Measurements from ENCODE around the gene METRN. TPM values are rescaled to one million over a fixed set of nuclear protein-coding genes. Genes with fewer than 3 reads are reported as not detected.

METRN gene
- total RNA-seq = 10 to 100 TPM; 10.9 to 67.3 TPM
- 10 to 100 TPM; 30.3 to 52.7 TPM for polyA plus RNA-seq
- long read RNA-seq, donor 1, transcript METRN-204 (4 exons, 3,325 nt) = minor isoform, 14 of 41 reads
- long read RNA-seq, donor 1, transcript METRN-201 (3 exons, 915 nt) = major isoform, 20 of 41 reads
- long read RNA-seq, donor 1, partial matches to known transcripts = 0 of 41 reads
- long read RNA-seq, donor 1, other reads (novel, unspliced or antisense) = 5 of 41 reads
- long read RNA-seq, donor 2, transcript METRN-204 (4 exons, 3,325 nt) = major isoform, 10 of 14 reads
- long read RNA-seq, donor 2, partial matches to known transcripts = 0 of 14 reads
- long read RNA-seq, donor 2, other reads (novel, unspliced or antisense) = 0 of 14 reads
- long read RNA-seq, donor 3, transcript METRN-204 (4 exons, 3,325 nt) = major isoform, 11 of 19 reads
- long read RNA-seq, donor 3, transcript METRN-201 (3 exons, 915 nt) = minor isoform, 7 of 19 reads
- long read RNA-seq, donor 3, partial matches to known transcripts = 0 of 19 reads
- long read RNA-seq, donor 3, other reads (novel, unspliced or antisense) = 0 of 19 reads
- long read RNA-seq, donor 4, transcript METRN-204 (4 exons, 3,325 nt) = major isoform, 12 of 16 reads
- long read RNA-seq, donor 4, partial matches to known transcripts = 0 of 16 reads
- long read RNA-seq, donor 4, other reads (novel, unspliced or antisense) = 0 of 16 reads
- long read RNA-seq, donor 5, transcript METRN-201 (3 exons, 915 nt) = minor isoform, 16 of 46 reads
- long read RNA-seq, donor 5, transcript METRN-204 (4 exons, 3,325 nt) = major isoform, 17 of 46 reads
- long read RNA-seq, donor 5, partial matches to known transcripts = 12 of 46 reads
- long read RNA-seq, donor 5, other reads (novel, unspliced or antisense) = 0 of 46 reads

DNA sequence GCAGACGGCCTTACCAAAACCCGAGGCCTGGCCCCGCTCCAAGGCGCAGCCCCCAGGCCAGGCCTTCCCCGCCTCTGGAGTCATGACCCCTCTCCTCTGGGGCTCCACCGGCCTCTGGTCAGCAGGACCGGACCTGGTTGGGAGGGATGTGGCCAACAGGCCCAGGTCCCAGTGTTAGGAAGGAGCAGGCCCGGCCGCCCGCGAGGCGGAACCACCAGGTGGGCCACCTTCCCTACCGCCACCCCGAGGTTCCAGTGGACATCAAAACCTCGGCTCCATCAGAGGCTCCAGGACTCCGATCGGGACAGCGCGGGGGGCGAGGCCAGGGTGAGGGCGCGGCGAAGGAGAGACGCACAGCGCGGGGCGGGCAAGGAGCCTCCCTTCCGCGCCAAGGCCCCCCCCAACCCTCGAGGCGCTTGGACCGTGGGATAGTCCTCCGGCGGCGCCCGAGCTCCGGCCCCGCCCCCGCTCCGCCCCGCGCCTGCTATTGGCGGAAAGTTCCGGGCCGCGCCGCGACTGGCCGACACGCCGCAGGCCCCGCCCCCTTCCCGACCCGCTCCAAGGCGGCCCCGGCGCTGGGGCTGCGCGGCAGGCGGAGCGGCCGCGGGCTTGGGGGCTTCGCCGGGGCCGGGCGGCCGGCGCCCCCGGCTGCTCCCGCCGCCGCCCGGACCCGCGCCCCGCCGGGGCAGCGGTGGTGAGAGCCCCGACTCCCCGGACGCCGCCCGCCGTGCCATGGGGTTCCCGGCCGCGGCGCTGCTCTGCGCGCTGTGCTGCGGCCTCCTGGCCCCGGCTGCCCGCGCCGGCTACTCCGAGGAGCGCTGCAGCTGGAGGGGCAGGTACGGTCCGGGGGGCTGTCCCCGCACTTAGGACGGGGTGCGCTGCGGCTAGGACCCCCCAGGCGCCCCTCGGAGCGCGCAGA is at the start of gene METRN:
TSS of gene METRN (plus strand) at position 561 of the 919 bp plus-strand sequence. CDS start at position 733, 172 bp downstream.
- H3K9ac ChIP-seq (ENCODE audit: insufficient read depth in 1 of 2, low read length in 2 of 2) = no peak within 1 kb of the TSS
- H3K9me3 ChIP-seq (ENCODE audit: control insufficient read depth in 4 of 4, insufficient read depth in 3 of 4, low read length in 3 of 4) = no peaks in the 10 kb centered on the region
- 5 to 7% methylated on average over 77 to 108 of the region's 108 CpGs for WGBS, 2 donors
- H3K27me3 ChIP-seq (ENCODE audit: control insufficient read depth in 3 of 3, insufficient read depth in 3 of 3, low read length in 2 of 3) = peaks cover 0 to 9% (median 3%) of the 10 kb centered on the region in 3 donors
- peaks cover 0 to 16% (median 8%) of the 10 kb centered on the region in 5 donors for H3K4me1 ChIP-seq (ENCODE audit: control insufficient read depth in 5 of 5, insufficient read depth in 5 of 5, low read length in 5 of 5)
- TF ChIP-seq, protein P1, sequence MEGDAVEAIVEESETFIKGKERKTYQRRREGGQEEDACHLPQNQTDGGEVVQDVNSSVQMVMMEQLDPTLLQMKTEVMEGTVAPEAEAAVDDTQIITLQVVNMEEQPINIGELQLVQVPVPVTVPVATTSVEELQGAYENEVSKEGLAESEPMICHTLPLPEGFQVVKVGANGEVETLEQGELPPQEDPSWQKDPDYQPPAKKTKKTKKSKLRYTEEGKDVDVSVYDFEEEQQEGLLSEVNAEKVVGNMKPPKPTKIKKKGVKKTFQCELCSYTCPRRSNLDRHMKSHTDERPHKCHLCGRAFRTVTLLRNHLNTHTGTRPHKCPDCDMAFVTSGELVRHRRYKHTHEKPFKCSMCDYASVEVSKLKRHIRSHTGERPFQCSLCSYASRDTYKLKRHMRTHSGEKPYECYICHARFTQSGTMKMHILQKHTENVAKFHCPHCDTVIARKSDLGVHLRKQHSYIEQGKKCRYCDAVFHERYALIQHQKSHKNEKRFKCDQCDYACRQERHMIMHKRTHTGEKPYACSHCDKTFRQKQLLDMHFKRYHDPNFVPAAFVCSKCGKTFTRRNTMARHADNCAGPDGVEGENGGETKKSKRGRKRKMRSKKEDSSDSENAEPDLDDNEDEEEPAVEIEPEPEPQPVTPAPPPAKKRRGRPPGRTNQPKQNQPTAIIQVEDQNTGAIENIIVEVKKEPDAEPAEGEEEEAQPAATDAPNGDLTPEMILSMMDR (IDR thresholded peaks at IDR 0.05; ENCODE audit: control extremely low read depth, extremely low read depth) = no peak
- H3K36me3 ChIP-seq (ENCODE audit: control insufficient read depth in 4 of 4, insufficient read depth in 4 of 4, low read length in 4 of 4) = no peaks in the 10 kb centered on the region
- ATAC-seq (ENCODE audit: insufficient read depth, low FRiP score) (peak; percentile 86), DNase-seq (peak; percentile 85 to 93 (median 90))
- H3K27ac ChIP-seq (ENCODE audit: low read depth in 1 of 2, low read length in 1 of 2) = peak within 1 kb of the TSS in 1 of 2 donors; percentile 13
- peak within 1 kb of the TSS; percentile 62 for H3K4me3 ChIP-seq

DNA sequence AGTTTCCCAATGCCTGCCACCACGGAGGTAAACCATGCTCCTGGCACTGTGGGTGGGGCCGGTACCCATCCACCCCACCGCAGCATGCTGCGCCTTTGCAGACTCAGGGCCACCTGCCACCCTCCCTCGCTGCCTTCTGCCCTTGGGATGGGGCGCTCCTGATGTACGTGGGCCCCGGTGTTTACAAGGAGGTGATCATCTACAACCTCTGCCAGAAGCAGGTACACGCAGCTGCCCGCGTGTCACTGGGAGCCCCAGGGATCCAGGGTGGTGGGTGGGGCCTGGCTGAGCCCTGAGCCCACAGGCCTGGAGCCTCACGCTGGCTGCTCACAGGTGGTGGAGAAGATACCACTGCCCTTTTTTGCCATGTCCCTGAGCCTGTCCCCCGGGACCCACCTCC is 48.3 kb upstream of the METRN start:
- TF ChIP-seq, protein P1 (IDR thresholded peaks at IDR 0.05; ENCODE audit: control extremely low read depth, extremely low read depth) = no peak
- WGBS, 2 donors = 89 to 95% methylated on average over 13 of the region's 13 CpGs
- peaks cover 0 to 22% (median 9%) of the 10 kb centered on the region in 4 donors for H3K36me3 ChIP-seq (ENCODE audit: control insufficient read depth in 4 of 4, insufficient read depth in 4 of 4, low read length in 4 of 4)
- H3K27me3 ChIP-seq (ENCODE audit: control insufficient read depth in 3 of 3, insufficient read depth in 3 of 3, low read length in 2 of 3) = no peaks in the 10 kb centered on the region
- H3K9me3 ChIP-seq (ENCODE audit: control insufficient read depth in 4 of 4, insufficient read depth in 3 of 4, low read length in 3 of 4) = no peaks in the 10 kb centered on the region
- DNase-seq = no peak
- H3K4me1 ChIP-seq (ENCODE audit: control insufficient read depth in 5 of 5, insufficient read depth in 5 of 5, low read length in 5 of 5) = peaks cover 0 to 15% (median 3%) of the 10 kb centered on the region in 5 donors
- H3K27ac ChIP-seq (ENCODE audit: low read depth in 1 of 2, low read length in 1 of 2) = no peak overlapping the region
- H3K4me3 ChIP-seq = no peak overlapping the region
- no peak for ATAC-seq (ENCODE audit: insufficient read depth, low FRiP score)
- H3K9ac ChIP-seq (ENCODE audit: insufficient read depth in 1 of 2, low read length in 2 of 2) = no peak overlapping the region

DNA sequence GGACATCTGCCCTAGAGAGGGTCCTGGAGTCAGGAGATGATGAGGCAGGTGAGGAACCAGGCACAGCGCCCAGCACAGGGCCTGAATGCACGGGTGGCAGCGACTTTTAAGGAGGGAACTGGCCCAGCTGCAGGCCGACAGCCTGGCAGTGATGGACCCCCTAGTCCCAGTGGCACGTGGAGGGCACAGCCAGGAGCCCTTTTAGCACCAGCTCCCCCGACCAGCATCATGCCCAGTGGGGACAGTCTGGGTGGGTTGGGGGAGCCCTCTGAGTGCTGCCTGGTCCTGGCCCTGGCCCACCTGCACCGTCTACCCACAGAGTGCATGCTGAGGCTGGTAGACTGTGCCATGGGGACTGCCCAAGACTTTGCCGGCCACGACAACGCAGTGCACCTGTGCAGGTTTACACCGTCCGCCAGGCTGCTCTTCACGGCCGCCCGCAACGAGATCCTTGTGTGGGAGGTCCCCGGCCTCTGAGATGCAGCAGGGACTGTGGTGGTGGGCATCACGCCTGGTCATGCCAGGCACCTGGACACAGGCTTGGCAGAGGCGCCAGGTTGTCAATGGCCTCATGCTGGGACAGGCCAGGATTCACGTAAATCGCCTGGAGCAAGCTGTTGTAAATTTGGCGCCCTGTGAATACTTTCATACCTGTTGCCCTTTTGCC is 47.7 kb upstream of the METRN start:
- ATAC-seq (ENCODE audit: insufficient read depth, low FRiP score) (no peak), DNase-seq (no peak)
- 88 to 90% methylated on average over 22 of the region's 22 CpGs for WGBS, 2 donors
- no peak overlapping the region for H3K27ac ChIP-seq (ENCODE audit: low read depth in 1 of 2, low read length in 1 of 2)
- H3K9ac ChIP-seq (ENCODE audit: insufficient read depth in 1 of 2, low read length in 2 of 2) = no peak overlapping the region
- H3K4me1 ChIP-seq (ENCODE audit: control insufficient read depth in 5 of 5, insufficient read depth in 5 of 5, low read length in 5 of 5) = peaks cover 0 to 15% (median 3%) of the 10 kb centered on the region in 5 donors
- H3K27me3 ChIP-seq (ENCODE audit: control insufficient read depth in 3 of 3, insufficient read depth in 3 of 3, low read length in 2 of 3) = no peaks in the 10 kb centered on the region
- TF ChIP-seq, protein P1 (IDR thresholded peaks at IDR 0.05; ENCODE audit: control extremely low read depth, extremely low read depth) = no peak
- H3K36me3 ChIP-seq (ENCODE audit: control insufficient read depth in 4 of 4, insufficient read depth in 4 of 4, low read length in 4 of 4) = peaks cover 2 to 29% (median 12%) of the 10 kb centered on the region in 4 donors
- no peak overlapping the region for H3K4me3 ChIP-seq
- H3K9me3 ChIP-seq (ENCODE audit: control insufficient read depth in 4 of 4, insufficient read depth in 3 of 4, low read length in 3 of 4) = no peaks in the 10 kb centered on the region

All from lung (tissue), 16 donors.